Measurements from ENCODE around the gene SGMS1.
A peak's percentile ranks its signal among the peaks of the same experiment; 100 is the strongest.
"Not testable (repeated sequence)": the region's sequence is repeated elsewhere in the genome, so short reads cannot be mapped to it uniquely, and the experiment has no call there.

SGMS1 gene

GRCh38 chr10:50452603-50453002 is 171.2 kb downstream of the SGMS1 start:
- no peak for DNase-seq

GRCh38 chr10:50447691-50448090 is 176.1 kb downstream of the SGMS1 start:
- no peak for DNase-seq

- DNase-seq = not testable (repeated sequence)
These were observed 178.0 kb downstream of the SGMS1 start for GRCh38 chr10:50445777-50446176.

GRCh38 chr10:50440489-50440888 is 183.3 kb downstream of the SGMS1 start:
- DNase-seq = no peak

GRCh38 chr10:50439806-50440205 is 183.9 kb downstream of the SGMS1 start:
- DNase-seq = no peak

GRCh38 chr10:50439187-50439586 is 184.6 kb downstream of the SGMS1 start:
- no peak for DNase-seq

- DNase-seq = no peak
These were observed 185.5 kb downstream of the SGMS1 start for GRCh38 chr10:50438049-50438936.

GRCh38 chr10:50437248-50437647 is 186.5 kb downstream of the SGMS1 start:
- no peak for DNase-seq

- no peak for DNase-seq
These were observed 187.0 kb downstream of the SGMS1 start for GRCh38 chr10:50436805-50437204.

- DNase-seq = no peak
These were observed 191.3 kb downstream of the SGMS1 start for GRCh38 chr10:50432211-50433009.

- DNase-seq = no peak
These were observed 192.0 kb downstream of the SGMS1 start for GRCh38 chr10:50431791-50432190.

- DNase-seq = no peak
These were observed 192.6 kb downstream of the SGMS1 start for GRCh38 chr10:50431133-50431532.

GRCh38 chr10:50426485-50426884 is 197.3 kb downstream of the SGMS1 start:
- DNase-seq = no peak

- not testable (repeated sequence) for DNase-seq
These were observed 198.5 kb downstream of the SGMS1 start for GRCh38 chr10:50425215-50425614.

GRCh38 chr10:50423448-50423847 is 200.3 kb downstream of the SGMS1 start:
- no peak for DNase-seq

GRCh38 chr10:50422259-50422658 is 201.5 kb downstream of the SGMS1 start:
- DNase-seq = no peak

GRCh38 chr10:50421026-50421719 is 202.6 kb downstream of the SGMS1 start:
- no peak for DNase-seq

GRCh38 chr10:50420196-50420595 is 203.6 kb downstream of the SGMS1 start:
- no peak for DNase-seq

- no peak for DNase-seq
These were observed 204.0 kb downstream of the SGMS1 start for GRCh38 chr10:50419756-50420155.

GRCh38 chr10:50419091-50419490 is 204.7 kb downstream of the SGMS1 start:
- DNase-seq = no peak

- DNase-seq = peak; percentile 84
These were observed 205.6 kb downstream of the SGMS1 start for GRCh38 chr10:50417886-50418830.

GRCh38 chr10:50417486-50417885 is 206.3 kb downstream of the SGMS1 start:
- no peak for DNase-seq

Data from right forelimb (tissue), 1 donor.